Liver (tissue), 9 donors: Measurements from ENCODE around the gene CTU2. TPM values are rescaled to one million over a fixed set of nuclear protein-coding genes. Genes with fewer than 3 reads are reported as not detected.

Experiments
- DNase-seq: peaks from one replicate; pipeline ENCODE4 v3.0.0-alpha.2; 2017; ENCODE audit warnings: low spot score
- H3K27ac ChIP-seq, 2 donors: one replicate each; pipeline ENCODE4 v1.7.0; 2013; ENCODE audit warnings: inconsistent platforms in 2 of 2, low read length in 2 of 2, control low read depth in 1 of 2, low read depth in 1 of 2, mild to moderate bottlenecking in 1 of 2
- H3K27me3 ChIP-seq, 4 donors: one replicate each; pipeline versions ENCODE4 v1.6.1 to v1.7.0; 2013; ENCODE audit warnings: low read length in 3 of 4, inconsistent platforms in 1 of 4, mild to moderate bottlenecking in 1 of 4, moderate library complexity in 1 of 4; ENCODE audit not compliant: control insufficient read depth in 4 of 4, insufficient read depth in 4 of 4
- H3K36me3 ChIP-seq, 4 donors: one replicate each; pipeline versions ENCODE4 v1.6.1 to v1.7.0; 2013; ENCODE audit warnings: low read length in 3 of 4, mild to moderate bottlenecking in 3 of 4, low read depth in 1 of 4, moderate library complexity in 1 of 4; ENCODE audit not compliant: control insufficient read depth in 4 of 4, insufficient read depth in 3 of 4
- H3K4me1 ChIP-seq, 4 donors: one replicate each; pipeline versions ENCODE4 v1.6.1 to v1.7.0; 2013; ENCODE audit warnings: low read length in 3 of 4, mild to moderate bottlenecking in 3 of 4, moderate library complexity in 1 of 4; ENCODE audit not compliant: control insufficient read depth in 4 of 4, insufficient read depth in 4 of 4
- H3K4me3 ChIP-seq, 3 donors: one replicate each; pipeline versions ENCODE4 v1.6.1 to v1.7.0; 2013; ENCODE audit warnings: low read length in 3 of 3, control low read depth in 1 of 3, low read depth in 1 of 3, mild to moderate bottlenecking in 1 of 3
- H3K9ac ChIP-seq, 2 donors: one replicate each; pipeline ENCODE4 v1.7.0; 2013; ENCODE audit warnings: low read length in 2 of 2, mild to moderate bottlenecking in 2 of 2, moderate library complexity in 2 of 2, control low read depth in 1 of 2, low read depth in 1 of 2
- H3K9me3 ChIP-seq, 4 donors: one replicate each; pipeline versions ENCODE4 v1.6.1 to v1.7.0; 2013; ENCODE audit warnings: low read length in 3 of 4; ENCODE audit not compliant: control insufficient read depth in 4 of 4
- CTCF ChIP-seq: fragments of 150-350 bp; IDR thresholded peaks from 2 replicates; pipeline ENCODE4 v1.5.1; 2017; ENCODE audit warnings: improper control_type of control experiment, low read depth, low read length; ENCODE audit not compliant: missing input control
- EGR1 ChIP-seq, 2 donors: IDR thresholded peaks; 2 replicates each; pipeline ENCODE4 v1.6.1; 2016 to 2018; ENCODE audit warnings: antibody characterized with exemption in 2 of 2, low read depth in 2 of 2
- FOXA1 ChIP-seq: IDR thresholded peaks from 2 replicates; pipeline ENCODE4 v1.6.1; 2016; ENCODE audit warnings: antibody characterized with exemption
- FOXA2 ChIP-seq: IDR thresholded peaks from 2 replicates; pipeline ENCODE4 v1.6.1; 2016; ENCODE audit warnings: antibody characterized with exemption
- GABPA ChIP-seq, 2 donors: IDR thresholded peaks in 1 of 2; conservative IDR thresholded peaks in 1 of 2; 2 replicates each; pipeline ENCODE4 v1.6.1; 2016; ENCODE audit warnings: antibody characterized with exemption in 2 of 2, mild to moderate bottlenecking in 1 of 2, moderate library complexity in 1 of 2
- HNF4A ChIP-seq, 2 donors: conservative IDR thresholded peaks; 2 replicates each; pipeline ENCODE4 v1.6.1; 2016; ENCODE audit warnings: antibody characterized with exemption in 2 of 2, mild to moderate bottlenecking in 2 of 2
- HNF4G ChIP-seq: IDR thresholded peaks from 2 replicates; pipeline ENCODE4 v1.6.1; 2016; ENCODE audit warnings: antibody characterized with exemption
- JUND ChIP-seq, 2 donors: IDR thresholded peaks; 2 replicates each; pipeline ENCODE4 v1.6.1; 2016; ENCODE audit warnings: antibody characterized with exemption in 2 of 2
- NR2F2 ChIP-seq: IDR thresholded peaks from 2 replicates; pipeline ENCODE4 v1.6.1; 2016; ENCODE audit warnings: antibody characterized with exemption
- RAD21 ChIP-seq, 2 donors: IDR thresholded peaks; 2 replicates each; pipeline ENCODE4 v1.6.1; 2016; ENCODE audit warnings: antibody characterized with exemption in 2 of 2, mild to moderate bottlenecking in 2 of 2
- REST ChIP-seq: IDR thresholded peaks from 2 replicates; pipeline ENCODE4 v1.6.1; 2016; ENCODE audit warnings: antibody characterized with exemption, mild to moderate bottlenecking
- RXRA ChIP-seq, 2 donors: IDR thresholded peaks; 2 replicates each; pipeline ENCODE4 v1.6.1; 2017 to 2018; ENCODE audit warnings: antibody characterized with exemption in 2 of 2, mild to moderate bottlenecking in 1 of 2
- SP1 ChIP-seq: IDR thresholded peaks from 2 replicates; pipeline ENCODE4 v1.6.1; 2018; ENCODE audit warnings: antibody characterized with exemption, mild to moderate bottlenecking
- TAF1 ChIP-seq: conservative IDR thresholded peaks from 2 replicates; pipeline ENCODE4 v1.6.1; 2016; ENCODE audit warnings: antibody characterized with exemption, mild to moderate bottlenecking
- YY1 ChIP-seq: IDR thresholded peaks from 2 replicates; pipeline ENCODE4 v1.6.1; 2016; ENCODE audit warnings: antibody characterized with exemption, mild to moderate bottlenecking
- WGBS: extraction: QIAGEN DNeasy Blood & Tissue Kit; methylation state at CpG from one replicate; pipeline ENCODE4 v1.1.7; 2013; 5-methylcytosine and 5-hydroxymethylcytosine counted together
- polyA plus RNA-seq, 2 donors: library from polyadenylated mRNA; stranded (reverse) in 1 of 2; unstranded in 1 of 2; fragments of 200-250 nt in 1 of 2; fragments of >200 nt in 1 of 2; fragmentation: Nextera tagmentation in 1 of 2; extraction: Ambion mirVana in 1 of 2; gene quantifications; one replicate each; pipeline versions ENCODE4 v1.2.1 to v1.2.3, GENCODE V29; 2013 to 2015
- total RNA-seq, 2 donors: library from RNA; depleted of rRNA; stranded (reverse); fragments of >200 nt; gene quantifications; one replicate each; pipeline ENCODE4 v1.2.3, GENCODE V29; 2014
- TF ChIP-seq, protein P1 (sequence below): IDR thresholded peaks from 2 replicates; pipeline ENCODE4 v1.6.1; 2016; ENCODE audit warnings: antibody characterized with exemption
- TF ChIP-seq, protein P2 (sequence below): IDR thresholded peaks from 2 replicates; pipeline ENCODE4 v1.6.1; 2016; ENCODE audit warnings: antibody characterized with exemption
- TF ChIP-seq, protein P3 (sequence below): IDR thresholded peaks from 2 replicates; pipeline ENCODE4 v1.6.1; 2016; ENCODE audit warnings: antibody characterized with exemption
- donor health status: healthy.
- donor health status: healthy.
- donor health status: healthy.
- donor health status: healthy.
- donor health status: healthy.

CTU2 gene
- total and polyA plus RNA-seq, 4 donors = 7.0 to 8.5 (median 7.4) TPM

DNA sequence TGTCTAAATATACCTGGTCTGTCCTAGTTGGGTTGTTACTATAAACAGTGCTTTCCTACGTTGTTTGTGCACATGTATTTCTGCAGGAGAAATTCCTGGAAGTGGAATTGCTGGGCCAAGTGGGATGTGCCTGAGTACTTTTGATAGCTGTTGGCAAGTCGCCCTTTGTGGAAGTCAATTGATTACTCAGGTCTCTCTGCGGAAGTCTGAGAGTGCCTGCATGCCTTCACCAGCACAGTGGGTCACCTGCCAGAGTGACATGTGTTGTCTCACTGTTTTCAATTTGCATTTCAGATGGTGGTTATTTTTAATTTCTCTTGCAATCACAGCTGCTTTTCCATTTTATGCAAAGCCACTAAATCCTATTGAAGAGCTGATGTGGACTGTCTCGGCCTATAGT is 41.2 kb upstream of the CTU2 start (continued):
- TF ChIP-seq REST (peak; percentile 36), FOXA2 (peak; percentile 41), TAF1 (peak; percentile 2), YY1 (no peak), HNF4G (no peak), JUND (IDR thresholded peaks at IDR 0.05) (no peak), RAD21 (IDR thresholded peaks at IDR 0.05) (peak; percentile 39 to 50), NR2F2 (peak; percentile 38)
- TF ChIP-seq, protein P1, sequence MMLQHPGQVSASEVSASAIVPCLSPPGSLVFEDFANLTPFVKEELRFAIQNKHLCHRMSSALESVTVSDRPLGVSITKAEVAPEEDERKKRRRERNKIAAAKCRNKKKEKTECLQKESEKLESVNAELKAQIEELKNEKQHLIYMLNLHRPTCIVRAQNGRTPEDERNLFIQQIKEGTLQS = no peak

DNA sequence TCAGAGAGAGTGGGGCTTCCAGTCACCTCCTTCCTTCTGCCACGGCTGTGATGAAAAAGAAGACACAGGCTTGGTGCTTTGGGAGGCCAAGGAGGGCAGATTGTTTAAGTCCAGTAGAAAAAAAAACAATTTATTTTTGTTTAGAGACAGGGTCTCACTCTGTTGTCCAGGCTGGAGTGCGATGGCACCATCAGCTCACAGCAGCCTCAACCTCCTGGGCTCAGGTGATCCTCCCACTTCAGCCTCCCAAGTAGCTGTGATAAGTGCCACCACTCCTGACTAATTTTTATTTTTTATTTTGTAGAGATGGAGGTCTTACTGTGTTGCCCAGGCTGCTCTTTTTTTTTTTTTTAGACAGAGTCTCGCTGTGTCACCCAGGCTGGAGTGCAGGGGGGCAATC is 40.7 kb upstream of the CTU2 start:
- TF ChIP-seq RXRA (IDR thresholded peaks at IDR 0.05) (no peak), SP1 (no peak), EGR1 (IDR thresholded peaks at IDR 0.05; ENCODE audit: low read depth in 2 of 2) (no peak), TAF1 (no peak), NR2F2 (no peak), CTCF (no peak), YY1 (no peak), HNF4G (no peak), FOXA2 (no peak), REST (no peak), FOXA1 (no peak), HNF4A (conservative IDR thresholded peaks at IDR 0.05) (no peak), RAD21 (IDR thresholded peaks at IDR 0.05) (no peak), GABPA (IDR thresholded peaks at IDR 0.05 in 1 of 2, conservative IDR thresholded peaks at IDR 0.05 in 1 of 2) (no peak), JUND (IDR thresholded peaks at IDR 0.05) (no peak)
- TF ChIP-seq, protein P2, sequence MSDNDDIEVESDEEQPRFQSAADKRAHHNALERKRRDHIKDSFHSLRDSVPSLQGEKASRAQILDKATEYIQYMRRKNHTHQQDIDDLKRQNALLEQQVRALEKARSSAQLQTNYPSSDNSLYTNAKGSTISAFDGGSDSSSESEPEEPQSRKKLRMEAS = no peak
- TF ChIP-seq, protein P3, sequence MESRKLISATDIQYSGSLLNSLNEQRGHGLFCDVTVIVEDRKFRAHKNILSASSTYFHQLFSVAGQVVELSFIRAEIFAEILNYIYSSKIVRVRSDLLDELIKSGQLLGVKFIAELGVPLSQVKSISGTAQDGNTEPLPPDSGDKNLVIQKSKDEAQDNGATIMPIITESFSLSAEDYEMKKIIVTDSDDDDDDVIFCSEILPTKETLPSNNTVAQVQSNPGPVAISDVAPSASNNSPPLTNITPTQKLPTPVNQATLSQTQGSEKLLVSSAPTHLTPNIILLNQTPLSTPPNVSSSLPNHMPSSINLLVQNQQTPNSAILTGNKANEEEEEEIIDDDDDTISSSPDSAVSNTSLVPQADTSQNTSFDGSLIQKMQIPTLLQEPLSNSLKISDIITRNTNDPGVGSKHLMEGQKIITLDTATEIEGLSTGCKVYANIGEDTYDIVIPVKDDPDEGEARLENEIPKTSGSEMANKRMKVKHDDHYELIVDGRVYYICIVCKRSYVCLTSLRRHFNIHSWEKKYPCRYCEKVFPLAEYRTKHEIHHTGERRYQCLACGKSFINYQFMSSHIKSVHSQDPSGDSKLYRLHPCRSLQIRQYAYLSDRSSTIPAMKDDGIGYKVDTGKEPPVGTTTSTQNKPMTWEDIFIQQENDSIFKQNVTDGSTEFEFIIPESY = no peak
- TF ChIP-seq, protein P1 = no peak
- H3K27ac ChIP-seq = peak overlapping the region; percentile 43 to 85
- no peaks in the 10 kb centered on the region for H3K9me3 ChIP-seq
- H3K9ac ChIP-seq = no peak overlapping the region
- peaks cover 0 to 2% (median 0%) of the 10 kb centered on the region in 4 donors for H3K36me3 ChIP-seq
- no peak overlapping the region for H3K4me3 ChIP-seq
- no peaks in the 10 kb centered on the region for H3K27me3 ChIP-seq
- DNase-seq = no peak
- 88% methylated on average over 3 of the region's 3 CpGs for WGBS
- H3K4me1 ChIP-seq = peaks cover 8 to 38% (median 25%) of the 10 kb centered on the region in 4 donors
